Upper lobe of left lung (tissue), 4 donors: ENCODE measurements around the gene TMEM62.

Source experiments
- CTCF ChIP-seq, 6 experiments: fragments of 450-650 bp in 4 of 6; fragments of 200-600 bp in 2 of 6; sonication (generic) in 2 of 6; IDR thresholded peaks; one replicate each; pipeline ENCODE4 v1.5.1; 2016 to 2019; ENCODE audit warnings: antibody characterized with exemption in 6 of 6
- EP300 ChIP-seq, 4 donors: sonication (generic); formaldehyde crosslinking; IDR thresholded peaks; one replicate each; pipeline ENCODE4 v1.5.1; 2017; ENCODE audit warnings: antibody characterized with exemption in 4 of 4, control low read depth in 2 of 4
- POLR2A ChIP-seq, 4 donors: fragments of 450-650 bp; IDR thresholded peaks; one replicate each; pipeline ENCODE4 v1.5.1; 2016 to 2017; ENCODE audit warnings: antibody characterized with exemption in 4 of 4, mild to moderate bottlenecking in 2 of 4

- TF ChIP-seq POLR2A (IDR thresholded peaks at IDR 0.05) (peak in 3 of 4 donors; percentile 55 to 94 (median 84)), EP300 (IDR thresholded peaks at IDR 0.05) (peak in 1 of 4 donors; percentile 55), CTCF (IDR thresholded peaks at IDR 0.05) (peak in 3 of 6 experiments; percentile 41 to 54 (median 46))
Measured at GRCh38 chr15:43133430-43134156, at the start of gene TMEM62.
